HepG2 (cell line): Measurements from ENCODE around the gene FAM222A. TPM values are rescaled to one million over a fixed set of nuclear protein-coding genes. Genes with fewer than 3 reads are reported as not detected.

Source experiments
- AGO2 ChIP-seq: fragments of 200-400 bp; formaldehyde crosslinking; optimal IDR thresholded peaks from 2 replicates; pipeline ENCODE3; 2017; ENCODE audit warnings: mild to moderate bottlenecking, low read depth, low read length, moderate library complexity
- ATF3 ChIP-seq: sonication (generic); formaldehyde crosslinking; IDR thresholded peaks from 2 replicates; pipeline ENCODE4 v1.4.0; 2020; ENCODE audit warnings: missing genetic modification reagents
- IRF1 ChIP-seq: sonication (generic); formaldehyde crosslinking; IDR thresholded peaks from 2 replicates; pipeline ENCODE4 v1.4.0; 2020; ENCODE audit warnings: low read depth, mild to moderate bottlenecking, missing genetic modification reagents
- RARA ChIP-seq: IDR thresholded peaks from 2 replicates; pipeline ENCODE4 v1.6.1; 2016; ENCODE audit warnings: missing genetic modification reagents, missing compliant biosample characterization
- SNAI1 ChIP-seq: sonication (generic); formaldehyde crosslinking; IDR thresholded peaks from 2 replicates; pipeline ENCODE4 v1.5.0; 2020; ENCODE audit warnings: mild to moderate bottlenecking, missing genetic modification reagents, borderline replicate concordance
- SP5 ChIP-seq: IDR thresholded peaks from 2 replicates; pipeline ENCODE4 v1.6.1; 2016; ENCODE audit warnings: low read depth, borderline replicate concordance
- TCF7 ChIP-seq: sonication (generic); IDR thresholded peaks from 2 replicates; pipeline ENCODE4 v1.6.1; 2016; ENCODE audit warnings: antibody characterized with exemption, low read depth
- ZBTB10 ChIP-seq: sonication (generic); formaldehyde crosslinking; IDR thresholded peaks from 2 replicates; pipeline ENCODE4 v1.4.0; 2020; ENCODE audit warnings: missing genetic modification reagents, borderline replicate concordance
- ZBTB38 ChIP-seq: sonication (generic); formaldehyde crosslinking; IDR thresholded peaks from 2 replicates; pipeline ENCODE4 v1.5.1; 2020; ENCODE audit warnings: mild to moderate bottlenecking, missing genetic modification reagents
- ZFP82 ChIP-seq: sonication (generic); formaldehyde crosslinking; IDR thresholded peaks from 2 replicates; pipeline ENCODE4 v1.5.1; 2020; ENCODE audit warnings: mild to moderate bottlenecking, missing genetic modification reagents, borderline replicate concordance
- ZNF207 ChIP-seq: fragments of 450-650 bp; IDR thresholded peaks from 2 replicates; pipeline ENCODE4 v1.6.1; 2016; ENCODE audit warnings: antibody characterized with exemption, borderline replicate concordance
- ZNF225 ChIP-seq: sonication (generic); formaldehyde crosslinking; IDR thresholded peaks from 2 replicates; pipeline ENCODE4 v1.4.0; 2020; ENCODE audit warnings: mild to moderate bottlenecking, missing genetic modification reagents
- ZNF33A ChIP-seq: sonication (generic); formaldehyde crosslinking; IDR thresholded peaks from 2 replicates; pipeline ENCODE4 v1.5.1; 2020; ENCODE audit warnings: missing genetic modification reagents, mild to moderate bottlenecking, moderate library complexity, borderline replicate concordance
- ZNF570 ChIP-seq: sonication (generic); formaldehyde crosslinking; IDR thresholded peaks from 2 replicates; pipeline ENCODE4 v1.4.0; 2020; ENCODE audit warnings: mild to moderate bottlenecking, missing genetic modification reagents, borderline replicate concordance
- ZNF652 ChIP-seq: IDR thresholded peaks from 2 replicates; pipeline ENCODE4 v1.6.1; 2016; ENCODE audit warnings: low read depth, borderline replicate concordance
- ZNF800 ChIP-seq: sonication (generic); formaldehyde crosslinking; IDR thresholded peaks from 2 replicates; pipeline ENCODE4 v1.4.0; 2020; ENCODE audit warnings: missing genetic modification reagents
- polyA plus RNA-seq, 8 experiments: library from polyadenylated mRNA; depleted of rRNA in 3 of 8; stranded (reverse) in 7 of 8; unstranded in 1 of 8; fragments of >200 nt; fragmentation: Illumina TruSeq in 4 of 8; extraction: Trizol in 4 of 8; gene quantifications; 2 replicates each; pipeline versions ENCODE4 v1.2.1 to v1.2.3, GENCODE V29; 2011 to 2016; ENCODE audit warnings: low read depth in 4 of 8, missing spikeins in 1 of 8, mixed read lengths in 1 of 8; ENCODE audit not compliant: insufficient read depth in 1 of 8
- total RNA-seq, 5 experiments: library from RNA; depleted of rRNA; stranded (reverse); fragments of >200 nt; fragmentation: Illumina TruSeq; extraction: Trizol; gene quantifications; 2 replicates each; pipeline ENCODE4 v1.2.3, GENCODE V29; 2016; ENCODE audit warnings: low read depth in 1 of 5
- TF ChIP-seq, protein P1 (sequence below): sonication (generic); formaldehyde crosslinking; IDR thresholded peaks from 2 replicates; pipeline ENCODE4 v1.9.0; 2022; ENCODE audit warnings: low read depth, missing genetic modification reagents
- TF ChIP-seq, protein P2 (sequence below): sonication (generic); formaldehyde crosslinking; conservative IDR thresholded peaks from 2 replicates; pipeline ENCODE4 v1.8.1; 2023; ENCODE audit warnings: missing genetic modification reagents

Gene FAM222A
- total and polyA plus RNA-seq, 2 of the 13 experiments (the other 11 are each of a cell fraction or from before 2014, with no cell fraction given) = 2.7 to 9.6 TPM

DNA sequence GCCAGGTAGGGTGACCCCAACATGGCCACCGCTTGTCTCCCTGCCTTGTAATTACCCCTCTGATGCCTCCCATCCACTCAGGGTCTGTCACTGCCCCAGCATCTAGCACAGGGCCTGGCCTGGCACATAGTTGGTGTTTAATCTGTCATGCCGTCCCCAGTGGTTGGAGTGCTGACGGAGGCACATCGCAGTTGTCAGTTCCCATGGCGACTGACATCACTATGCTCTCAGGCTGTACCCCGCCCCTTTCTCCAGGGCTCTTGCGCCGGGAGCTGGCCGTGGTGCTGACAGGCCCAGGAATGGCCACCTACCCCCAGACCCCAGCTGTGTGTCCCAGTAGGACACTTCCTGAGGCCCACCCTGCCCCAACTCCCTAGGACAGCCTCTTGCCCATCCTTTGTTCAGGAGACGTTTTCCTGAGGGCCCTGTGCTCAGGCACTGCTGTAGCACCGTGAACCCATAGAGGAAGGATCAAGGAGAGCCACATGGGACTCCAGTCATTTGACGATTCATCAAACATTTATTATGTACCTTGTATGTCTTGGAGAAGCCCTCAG is 23.0 kb downstream of the FAM222A start (continued):
- TF ChIP-seq IRF1 (CRISPR knock-in tag) (peak; percentile 37; the same call in 1 of the 2 replicates), AGO2 (peak; percentile 24), ZFP82 (no peak), ZNF225 (CRISPR knock-in tag) (no peak), ZNF570 (CRISPR knock-in tag) (no peak), ZNF652 (no peak), ZNF207 (no peak), ZBTB10 (CRISPR knock-in tag) (no peak), ZNF800 (CRISPR knock-in tag) (no peak), ZNF33A (CRISPR knock-in tag) (no peak), SP5 (CRISPR knock-in tag) (0 out of 2 replicates have a peak, but pooled peaks have one; percentile 23), TCF7 (no peak), ZBTB38 (CRISPR knock-in tag) (peak; percentile 76), SNAI1 (CRISPR knock-in tag) (peak; percentile 40; the same call in 1 of the 2 replicates), RARA (CRISPR knock-in tag) (peak; percentile 33; the same call in 1 of the 2 replicates), ATF3 (CRISPR knock-in tag) (no peak)
- TF ChIP-seq, protein P1, sequence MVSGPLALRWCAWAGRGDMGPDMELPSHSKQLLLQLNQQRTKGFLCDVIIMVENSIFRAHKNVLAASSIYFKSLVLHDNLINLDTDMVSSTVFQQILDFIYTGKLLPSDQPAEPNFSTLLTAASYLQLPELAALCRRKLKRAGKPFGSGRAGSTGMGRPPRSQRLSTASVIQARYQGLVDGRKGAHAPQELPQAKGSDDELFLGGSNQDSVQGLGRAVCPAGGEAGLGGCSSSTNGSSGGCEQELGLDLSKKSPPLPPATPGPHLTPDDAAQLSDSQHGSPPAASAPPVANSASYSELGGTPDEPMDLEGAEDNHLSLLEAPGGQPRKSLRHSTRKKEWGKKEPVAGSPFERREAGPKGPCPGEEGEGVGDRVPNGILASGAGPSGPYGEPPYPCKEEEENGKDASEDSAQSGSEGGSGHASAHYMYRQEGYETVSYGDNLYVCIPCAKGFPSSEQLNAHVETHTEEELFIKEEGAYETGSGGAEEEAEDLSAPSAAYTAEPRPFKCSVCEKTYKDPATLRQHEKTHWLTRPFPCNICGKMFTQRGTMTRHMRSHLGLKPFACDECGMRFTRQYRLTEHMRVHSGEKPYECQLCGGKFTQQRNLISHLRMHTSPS (CRISPR knock-in tag) = no peak
- TF ChIP-seq, protein P2, sequence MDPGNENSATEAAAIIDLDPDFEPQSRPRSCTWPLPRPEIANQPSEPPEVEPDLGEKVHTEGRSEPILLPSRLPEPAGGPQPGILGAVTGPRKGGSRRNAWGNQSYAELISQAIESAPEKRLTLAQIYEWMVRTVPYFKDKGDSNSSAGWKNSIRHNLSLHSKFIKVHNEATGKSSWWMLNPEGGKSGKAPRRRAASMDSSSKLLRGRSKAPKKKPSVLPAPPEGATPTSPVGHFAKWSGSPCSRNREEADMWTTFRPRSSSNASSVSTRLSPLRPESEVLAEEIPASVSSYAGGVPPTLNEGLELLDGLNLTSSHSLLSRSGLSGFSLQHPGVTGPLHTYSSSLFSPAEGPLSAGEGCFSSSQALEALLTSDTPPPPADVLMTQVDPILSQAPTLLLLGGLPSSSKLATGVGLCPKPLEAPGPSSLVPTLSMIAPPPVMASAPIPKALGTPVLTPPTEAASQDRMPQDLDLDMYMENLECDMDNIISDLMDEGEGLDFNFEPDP (CRISPR knock-in tag) = no peak
